Astrocyte of the cerebellum (primary cell): ENCODE results near the gene ZBED1.
"Not testable (repeated sequence)": the region's sequence is repeated elsewhere in the genome, so short reads cannot be mapped to it uniquely, and the experiment has no call there.

Experiments used
- DNase-seq: peaks from one replicate; pipeline ENCODE4 v3.0.0-alpha.2; 2011; ENCODE audit warnings: low read depth
- H3K4me3 ChIP-seq: 2 replicates; pipeline ENCODE4 v1.5.1; 2011; ENCODE audit warnings: mild to moderate bottlenecking, low read depth, low read length, moderate library complexity
- CTCF ChIP-seq: IDR thresholded peaks from 2 replicates; pipeline ENCODE4 v1.5.1; 2012; ENCODE audit warnings: low read length, low read depth, moderate library complexity, mild to moderate bottlenecking; ENCODE audit errors: missing control alignments
- in situ Hi-C: cut with HindIII; loops from 2 replicates; pipeline ENCODE4 v1.10.0; 2017; ENCODE audit warnings: low sequenced_read_pairs

The ZBED1 gene

GRCh38 chrX:2468261-2469195 is 32.2 kb downstream of the ZBED1 start:
- DNase-seq, result no peak
- H3K4me3 ChIP-seq, result no peak overlapping the region
- in situ Hi-C loops, result no loop called here
- TF ChIP-seq CTCF, result no peak

DNA sequence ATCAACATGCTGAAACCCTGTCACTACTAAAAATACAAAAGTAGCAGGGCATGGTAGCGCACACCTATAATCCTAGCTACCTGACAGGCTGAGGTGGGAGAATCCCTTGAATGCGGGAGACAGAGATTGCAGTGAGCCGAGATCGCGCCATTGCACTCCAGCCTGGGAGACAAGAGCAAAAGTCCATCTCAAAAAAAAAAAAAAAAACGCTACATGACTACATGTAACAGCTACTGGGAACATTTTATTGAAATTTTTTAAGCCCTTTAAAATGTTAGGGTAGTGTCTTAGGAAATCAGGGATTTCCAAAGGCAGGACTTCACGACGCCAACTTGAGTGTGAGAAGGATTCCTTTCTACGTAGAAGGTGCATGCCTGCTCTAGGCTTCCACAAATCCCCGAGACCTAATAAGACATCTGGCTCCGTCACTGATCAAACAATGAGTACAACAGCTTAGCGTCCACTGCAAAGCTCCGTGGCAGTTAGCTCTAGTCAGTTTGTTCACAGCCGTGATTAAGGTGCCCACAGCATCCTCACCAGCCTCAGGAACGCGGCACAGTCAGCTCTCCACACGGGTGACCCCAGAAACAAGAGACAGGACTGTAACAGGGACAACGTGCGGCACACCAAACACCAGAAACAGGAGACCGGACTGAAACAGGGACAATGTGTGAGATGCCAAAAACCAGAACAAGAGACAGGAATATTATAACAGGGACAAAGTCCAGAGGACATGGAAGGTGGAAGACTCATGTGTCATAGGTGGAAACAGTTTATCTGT is 33.7 kb downstream of the ZBED1 start:
- TF ChIP-seq CTCF, result no peak
- in situ Hi-C loops, result no loop called here
- no peak overlapping the region for H3K4me3 ChIP-seq
- no peak for DNase-seq

DNA sequence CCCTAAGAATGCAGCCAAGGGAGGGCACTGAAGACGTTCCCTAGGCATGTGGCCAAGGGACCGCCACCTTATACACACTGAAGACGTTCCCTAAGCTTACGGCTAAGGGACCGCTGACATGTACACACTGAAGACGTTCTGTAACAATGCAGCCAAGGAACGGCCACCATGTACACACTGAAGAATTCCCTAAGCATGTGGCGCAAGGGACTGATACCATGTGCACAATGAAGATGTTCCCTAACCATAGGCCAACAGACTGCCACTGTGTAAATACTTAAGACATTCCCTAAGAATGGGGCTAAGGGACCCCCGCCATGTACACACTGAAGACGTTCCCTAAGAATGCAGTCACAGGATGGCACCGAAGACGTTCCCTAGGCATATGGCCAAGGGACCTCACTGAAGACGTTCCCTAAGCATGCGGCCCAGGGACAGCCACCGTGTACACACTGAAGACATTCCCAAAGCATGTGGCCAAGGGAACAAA is 36.1 kb downstream of the ZBED1 start:
- in situ Hi-C loops, result no loop called here
- no peak for DNase-seq
- no peak overlapping the region for H3K4me3 ChIP-seq
- TF ChIP-seq CTCF, result no peak

- no peak for TF ChIP-seq CTCF
- no peak overlapping the region for H3K4me3 ChIP-seq
- DNase-seq, result no peak
- in situ Hi-C loops, result no loop called here
These were observed 36.7 kb downstream of the ZBED1 start for GRCh38 chrX:2463973-2464676.

- H3K4me3 ChIP-seq, DNase-seq, in situ Hi-C loops: not testable (repeated sequence)
These were observed 37.3 kb downstream of the ZBED1 start for GRCh38 chrX:2463481-2463880.

GRCh38 chrX:2462780-2463179 is 38.0 kb downstream of the ZBED1 start:
- TF ChIP-seq CTCF, result no peak
- DNase-seq, result no peak
- in situ Hi-C loops, result no loop called here
- no peak overlapping the region for H3K4me3 ChIP-seq
